ENCODE measurements around the gene PLCH1. TPM values are rescaled to one million over a fixed set of nuclear protein-coding genes. Genes with fewer than 3 reads are reported as not detected.

PLCH1 gene
- total and polyA plus RNA-seq, 2 of the 8 experiments (the other 6 are each of a cell fraction or from before 2014, with no cell fraction given), result 5.8 to 17.2 TPM

DNA sequence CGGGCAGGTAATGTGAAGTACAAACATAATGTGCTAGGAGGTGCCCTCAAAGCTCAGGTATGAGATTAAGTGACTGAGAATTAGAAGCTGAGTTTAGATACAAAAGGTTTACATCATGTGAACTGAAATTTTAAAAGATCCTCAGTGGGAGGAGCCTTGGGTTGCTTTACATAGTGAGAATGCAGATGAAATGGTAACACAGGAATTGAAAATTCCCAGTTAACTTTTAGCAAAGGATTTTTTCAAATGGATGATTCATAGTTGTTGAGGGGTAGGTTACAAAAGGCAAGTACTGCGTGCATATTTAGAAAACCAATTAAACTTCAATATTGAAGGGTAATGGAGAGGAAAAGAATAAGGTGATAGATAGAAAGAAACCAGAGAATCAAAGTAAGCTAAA lies 157.3 kb downstream of the PLCH1 start:
- H2BK5ac ChIP-seq (ENCODE audit: low read depth, low read length), result no peak overlapping the region
- H3K4ac ChIP-seq (replicated peaks; ENCODE audit: insufficient read length, low read depth, low read length), result no peak overlapping the region
- peaks cover 0 to 4% (median 0%) of the 10 kb centered on the region in 4 experiments; a peak in 1 of 7 replicates for H3K4me1 ChIP-seq (replicated peaks in 1 of 4; ENCODE audit: control insufficient read depth in 3 of 4, insufficient read depth in 4 of 4, low read length in 3 of 4)
- no peak overlapping the region for H4K5ac ChIP-seq (ENCODE audit: insufficient read length, low read depth, low read length)
- H3K27me3 ChIP-seq (replicated peaks in 1 of 4; ENCODE audit: control insufficient read depth in 3 of 4, extremely low read depth in 1 of 4, insufficient read depth in 3 of 4, low read length in 3 of 4), result no peaks in the 10 kb centered on the region
- 84% methylated on average over 2 of the region's 2 CpGs; no CpG with 5 or more reads in 1 of the 2 experiments for WGBS, 2 experiments (ENCODE audit: extremely low coverage in 1 of 2, insufficient coverage in 1 of 2, insufficient read length in 1 of 2, insufficient replicate concordance in 2 of 2, low coverage in 1 of 2, low lambda C conversion rate in 2 of 2, missing lambda C conversion rate in 1 of 2)
- H3K23me2 ChIP-seq (ENCODE audit: low read depth, low read length), result no peaks in the 10 kb centered on the region
- H3K9me3 ChIP-seq (ENCODE audit: insufficient read depth in 2 of 2, low read depth in 1 of 2, low read length in 1 of 2), result no peaks in the 10 kb centered on the region
- ChIA-PET CTCF (ENCODE audit: partially characterized antibody) (no interaction called here), POLR2A (ENCODE audit: partially characterized antibody) (no interaction called here)
- no peak overlapping the region for H3K4me3 ChIP-seq (ENCODE audit: extremely low read depth in 1 of 4, insufficient read depth in 2 of 4, low read depth in 3 of 4, low read length in 4 of 4)
- FAIRE-seq (no peak), DNase-seq (ENCODE audit: low read depth in 1 of 2, low spot score in 2 of 2) (no peak)
- no peak overlapping the region for H2AFZ ChIP-seq (ENCODE audit: low read length)
- no peak overlapping the region for H2BK120ac ChIP-seq (replicated peaks; ENCODE audit: low read depth, low read length)
- H3K18ac ChIP-seq (ENCODE audit: extremely low read depth, low read length), result no peak overlapping the region
- H2AK5ac ChIP-seq (ENCODE audit: low read depth, low read length), result no peak overlapping the region
- H4K20me1 ChIP-seq (replicated peaks in 1 of 2; ENCODE audit: control insufficient read depth in 1 of 2, insufficient read depth in 2 of 2, low read length in 2 of 2), result no peaks in the 10 kb centered on the region
- no peak overlapping the region for H3K56ac ChIP-seq (replicated peaks; ENCODE audit: insufficient read length, low read depth, low read length)
- H4K91ac ChIP-seq (replicated peaks; ENCODE audit: insufficient read length, low read length), result no peak overlapping the region
- H2BK12ac ChIP-seq (ENCODE audit: low read depth, low read length), result no peak overlapping the region
- H3K23ac ChIP-seq (ENCODE audit: insufficient read length), result no peak overlapping the region
- H3K14ac ChIP-seq (ENCODE audit: insufficient read length), result no peak overlapping the region
- no peaks in the 10 kb centered on the region for H3K79me1 ChIP-seq (ENCODE audit: low read depth, low read length)
- H2BK20ac ChIP-seq (ENCODE audit: low read length), result no peak overlapping the region
- H3K9ac ChIP-seq (replicated peaks in 1 of 4; ENCODE audit: extremely low read depth in 1 of 4, low read depth in 3 of 4, low read length in 3 of 4), result no peak overlapping the region
- no peak overlapping the region for H2BK15ac ChIP-seq (ENCODE audit: low read length)
- H3K36me3 ChIP-seq (ENCODE audit: control insufficient read depth in 2 of 4, insufficient read depth in 4 of 4, low read length in 3 of 4), result peaks cover 0 to 2% (median under 1%) of the 10 kb centered on the region in 4 experiments; a peak in 1 of 8 replicates
- no peak overlapping the region for H3K27ac ChIP-seq (ENCODE audit: low read depth, low read length)
- no peak overlapping the region for H3K4me2 ChIP-seq (ENCODE audit: insufficient read depth in 1 of 2, low read depth in 2 of 2, low read length in 2 of 2)
- H3K79me2 ChIP-seq (ENCODE audit: control insufficient read depth in 1 of 2, insufficient read depth in 2 of 2, low read length in 2 of 2), result no peaks in the 10 kb centered on the region
- no peak overlapping the region for H4K8ac ChIP-seq (ENCODE audit: extremely low read depth, insufficient read depth, low read length)
- TF ChIP-seq YY1 (IDR thresholded peaks at IDR 0.05; ENCODE audit: low read depth, low read length) (no peak), CHD2 (IDR thresholded peaks at IDR 0.05; ENCODE audit: low read length) (no peak), BRCA1 (IDR thresholded peaks at IDR 0.05; ENCODE audit: low read depth, low read length) (no peak), EGR1 (IDR thresholded peaks at IDR 0.05; ENCODE audit: borderline replicate concordance, low read depth, low read length) (no peak), RAD21 (IDR thresholded peaks at IDR 0.05 in 1 of 2, conservative IDR thresholded peaks at IDR 0.05 in 1 of 2; ENCODE audit: low read depth in 2 of 2, low read length in 2 of 2) (no peak), POLR2A (IDR thresholded peaks at IDR 0.05; ENCODE audit: control extremely low read depth in 1 of 2, low read depth in 2 of 2, low read length in 2 of 2) (no peak), BACH1 (IDR thresholded peaks at IDR 0.05; ENCODE audit: low read length) (no peak), EP300 (IDR thresholded peaks at IDR 0.05; ENCODE audit: borderline replicate concordance in 1 of 2, low read depth in 2 of 2, low read length in 2 of 2) (no peak), KDM1A (IDR thresholded peaks at IDR 0.05; ENCODE audit: borderline replicate concordance, low read length) (no peak), CBX8 (IDR thresholded peaks at IDR 0.05; ENCODE audit: borderline replicate concordance, low read depth, low read length) (no peak), GABPA (IDR thresholded peaks at IDR 0.05; ENCODE audit: borderline replicate concordance, insufficient read depth, low read length) (no peak), TCF12 (IDR thresholded peaks at IDR 0.05; ENCODE audit: low read depth, low read length) (no peak), KDM5A (IDR thresholded peaks at IDR 0.05; ENCODE audit: low read length) (no peak), RXRA (IDR thresholded peaks at IDR 0.05; ENCODE audit: insufficient read depth, low read depth, low read length) (no peak), SP4 (IDR thresholded peaks at IDR 0.05; ENCODE audit: low read length) (no peak), SUZ12 (IDR thresholded peaks at IDR 0.05; ENCODE audit: low read length) (no peak)

Data from H1 (cell line).